G401 (cell line): Measurements from ENCODE around the gene KCNA2. TPM values are rescaled to one million over a fixed set of nuclear protein-coding genes. Genes with fewer than 3 reads are reported as not detected.

Source experiments
- DNase-seq: peaks from one replicate; pipeline ENCODE4 v3.0.0-alpha.2; 2015; ENCODE audit warnings: low spot score
- in situ Hi-C: cut with HindIII; loops from 2 replicates; pipeline ENCODE4 v1.10.0; 2016; ENCODE audit warnings: low sequenced_read_pairs, mixed read lengths
- total RNA-seq: library from RNA; depleted of rRNA; stranded (reverse); fragments of >200 nt; shearing (Covaris generic); gene quantifications from 2 replicates; pipeline ENCODE4 v1.2.3, GENCODE V29; 2014; rRNA removed

Gene KCNA2
- total RNA-seq, 1 experiment from 2014 or later = not detected

GRCh38 chr1:110547017-110547416 is 59.1 kb downstream of the KCNA2 start:
- DNase-seq = no peak
- in situ Hi-C loops = no loop called here

DNA sequence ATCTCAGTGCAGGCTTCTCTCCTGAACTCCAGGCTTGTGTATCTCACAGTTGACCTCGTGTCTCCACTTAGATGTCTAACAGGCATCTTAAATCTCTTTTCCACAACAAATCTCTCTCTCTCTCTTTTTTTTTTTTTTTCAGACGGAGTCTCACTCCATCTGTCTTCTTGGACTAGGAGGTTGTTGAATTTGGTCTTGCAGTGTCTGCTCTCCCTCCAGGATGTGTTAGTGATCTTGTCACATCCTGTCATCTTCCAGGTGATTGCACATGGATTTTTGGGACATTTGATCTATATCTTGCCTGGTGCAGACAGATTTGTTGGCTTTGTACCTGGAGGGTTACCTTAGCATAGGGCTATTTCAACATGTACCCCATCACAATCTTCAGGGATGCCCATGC is 60.7 kb downstream of the KCNA2 start:
- DNase-seq = peak; percentile 63
- in situ Hi-C loops = no loop called here

DNA sequence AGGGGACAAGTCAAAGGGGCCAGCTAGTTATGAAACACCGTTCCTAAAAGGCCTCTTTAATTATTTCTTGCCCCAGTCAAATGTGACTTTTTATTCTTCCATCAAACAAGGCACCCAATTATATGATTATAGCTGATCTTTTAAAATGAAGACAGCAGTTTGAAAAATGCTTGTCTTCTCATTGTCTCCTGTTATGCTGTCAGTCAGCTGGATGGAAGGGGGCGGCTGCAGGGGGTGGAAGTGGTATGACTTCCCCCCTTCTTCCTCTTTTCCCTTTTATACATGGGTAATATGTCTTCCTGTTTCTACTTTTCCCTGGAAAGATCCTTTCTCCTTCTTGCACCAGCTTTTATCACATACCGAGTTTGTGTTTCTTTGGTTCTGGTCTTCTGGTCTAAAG is 61.4 kb downstream of the KCNA2 start:
- in situ Hi-C loops = no loop called here
- no peak for DNase-seq

Other genes starting within 250 kb of the KCNA2 start
- gene SLC16A4, start 215.3 kb downstream of the KCNA2 start, total RNA-seq = 0.85 and 2.3 TPM in 2 replicates
- gene LAMTOR5, start 198.7 kb downstream of the KCNA2 start, total RNA-seq = 68.1 and 100 TPM in 2 replicates
- gene PROK1, start 155.2 kb downstream of the KCNA2 start, total RNA-seq = not detected in 2 replicates
- gene KCNA10, start 87.2 kb downstream of the KCNA2 start, total RNA-seq = not detected in 2 replicates
- not detected in 2 replicates for gene KCNA3, start 68.6 kb upstream of the KCNA2 start, total RNA-seq